NCI-H774 (cell line): ENCODE measurements around the gene BICRAL.
A peak's percentile ranks its signal among the peaks of the same experiment; 100 is the strongest.
"Not testable (repeated sequence)": the region's sequence is repeated elsewhere in the genome, so short reads cannot be mapped to it uniquely, and the experiment has no call there.

Experiments used
- DNase-seq: peaks from one replicate; lab custom pipeline; 2025; lab: John Stamatoyannopoulos, UW

The BICRAL gene

DNA sequence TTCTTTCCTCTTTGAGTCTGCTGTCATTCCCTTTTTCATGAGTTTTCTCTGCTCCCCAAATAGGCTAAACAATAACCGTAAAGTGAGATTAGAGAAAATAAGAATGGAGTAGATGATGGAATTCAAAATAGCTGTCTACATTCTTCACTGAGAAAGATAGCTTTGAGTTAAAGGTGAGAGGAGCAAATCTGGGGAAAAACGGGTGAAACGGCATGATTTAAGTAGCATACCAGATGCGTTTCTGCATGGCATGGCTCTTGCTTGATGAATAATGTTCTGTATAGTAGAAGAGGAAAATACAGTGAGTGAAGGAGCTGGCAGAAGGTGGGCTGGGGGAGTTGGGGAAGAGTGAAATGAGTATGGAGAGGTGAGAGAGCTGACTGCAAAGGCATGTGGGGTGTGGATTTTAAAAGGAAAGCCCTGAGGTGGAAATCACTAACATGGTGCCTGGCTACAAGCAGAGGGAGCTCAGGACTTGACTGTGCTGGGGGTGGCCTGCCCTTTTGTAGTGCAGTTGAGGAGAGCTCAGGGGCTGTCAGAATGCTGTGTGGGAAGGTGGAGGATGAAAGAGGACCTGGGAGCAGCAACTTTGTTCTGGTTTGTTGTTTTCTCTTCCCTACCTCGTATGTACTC is 8.8 kb downstream of the BICRAL start:
- DNase-seq, result no peak

DNA sequence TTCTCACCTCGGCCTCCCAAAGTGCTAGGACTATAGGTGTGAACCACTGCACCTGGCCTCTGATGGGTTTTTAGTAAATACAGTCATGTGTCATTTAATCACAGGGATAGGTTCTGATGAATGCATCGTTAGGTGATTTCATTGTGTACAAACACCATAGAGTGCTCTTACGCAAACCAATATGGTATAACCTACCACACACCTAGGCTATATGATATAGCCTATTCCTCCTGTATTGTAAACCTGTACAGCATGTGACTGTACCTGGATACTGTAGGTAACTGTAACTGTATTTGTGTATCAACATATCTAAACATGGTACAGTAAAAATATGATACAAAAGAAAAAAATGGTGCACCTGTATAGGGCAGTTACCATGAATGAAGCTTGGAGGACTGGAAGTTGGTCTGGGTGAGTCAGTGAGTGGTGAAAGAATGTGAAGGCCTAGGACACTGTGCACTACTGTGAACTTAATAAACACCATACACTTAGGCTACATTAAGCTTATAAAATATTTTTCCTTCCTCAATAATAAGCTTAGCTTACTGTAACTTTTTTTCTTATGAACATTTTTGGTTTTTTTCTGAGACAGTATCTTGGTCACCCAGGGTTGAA is 10.0 kb downstream of the BICRAL start:
- DNase-seq, result peak; percentile 72

- no peak for DNase-seq
Measured at GRCh38 chr6:42795651-42796050, 13.8 kb downstream of the BICRAL start.

GRCh38 chr6:42796171-42796570 is 14.3 kb downstream of the BICRAL start:
- no peak for DNase-seq

DNA sequence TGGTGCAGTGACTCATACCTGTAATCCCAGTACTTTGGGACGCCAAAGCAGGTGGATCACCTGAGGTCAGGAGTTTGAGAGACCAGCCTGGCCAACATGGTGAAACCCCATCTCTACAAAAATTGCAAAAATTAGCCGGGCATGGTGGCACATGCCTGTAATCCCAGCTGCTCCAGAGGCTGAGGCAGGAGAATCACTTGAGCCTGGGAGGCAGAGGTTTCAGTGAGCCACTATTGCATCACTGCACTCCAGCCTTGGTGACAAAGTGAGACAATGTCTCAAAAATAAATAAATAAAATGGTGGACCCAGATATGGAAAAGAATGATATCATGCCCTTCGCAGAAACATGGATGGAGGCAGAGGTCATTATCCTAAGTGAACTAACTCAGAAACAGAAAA is 15.8 kb downstream of the BICRAL start:
- DNase-seq, result not testable (repeated sequence)

DNA sequence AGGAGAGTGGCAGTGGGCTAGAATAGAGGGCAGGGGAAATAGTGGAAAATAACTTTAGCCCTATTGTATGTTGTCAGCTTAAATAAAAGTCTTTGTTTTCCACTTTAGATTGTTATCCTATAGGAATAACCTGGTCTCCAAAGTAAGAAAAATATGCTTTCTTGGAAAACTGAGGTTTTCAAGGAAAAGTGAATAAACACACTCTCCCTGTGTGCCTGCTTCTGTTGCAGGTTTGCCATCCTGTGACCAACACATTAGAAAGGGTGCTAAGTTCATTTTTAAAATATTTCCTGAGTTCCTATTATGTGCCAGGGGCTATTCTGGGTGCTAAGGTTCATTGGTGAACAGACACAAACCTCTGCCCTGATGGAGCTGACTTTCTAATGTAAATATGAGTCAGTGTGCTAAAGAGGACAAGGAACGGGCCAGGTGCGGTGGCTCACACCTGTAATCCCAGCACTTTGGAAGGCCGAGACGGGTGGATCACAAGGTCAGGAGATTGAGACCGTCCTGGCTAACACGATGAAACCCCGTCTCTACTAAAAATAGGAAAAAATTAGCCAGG is 23.5 kb downstream of the BICRAL start:
- no peak for DNase-seq

- not testable (repeated sequence) for DNase-seq
Measured at GRCh38 chr6:42806359-42806758, 24.5 kb downstream of the BICRAL start.

- no peak for DNase-seq
Measured at GRCh38 chr6:42808492-42809483, 26.9 kb downstream of the BICRAL start.

DNA sequence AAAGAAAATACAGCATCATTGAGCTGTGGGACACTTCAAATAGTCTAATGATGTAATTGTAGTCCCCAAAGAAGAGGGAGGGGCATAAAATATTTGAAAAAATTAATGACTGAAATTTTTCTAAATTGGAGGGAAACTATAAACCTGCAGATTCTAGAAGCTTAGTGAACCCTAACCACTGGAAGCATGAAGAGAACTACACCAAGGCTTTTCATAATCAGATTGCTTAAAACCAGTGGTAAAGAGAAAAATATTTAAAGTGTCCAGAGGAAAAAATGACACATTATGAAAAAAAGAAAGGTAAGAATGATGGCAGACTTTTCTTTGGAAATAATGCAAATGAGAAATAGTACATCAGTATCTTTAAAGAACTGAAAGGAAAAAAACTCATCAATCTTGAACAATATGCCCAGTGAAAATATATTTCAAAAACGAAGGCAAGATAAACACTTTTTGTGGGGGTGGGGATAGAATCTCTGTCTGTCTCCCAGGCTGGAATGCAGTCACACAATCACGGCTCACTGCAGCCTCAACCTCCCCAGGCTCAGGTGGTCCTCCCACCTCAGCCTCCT is 31.3 kb downstream of the BICRAL start:
- no peak for DNase-seq

DNA sequence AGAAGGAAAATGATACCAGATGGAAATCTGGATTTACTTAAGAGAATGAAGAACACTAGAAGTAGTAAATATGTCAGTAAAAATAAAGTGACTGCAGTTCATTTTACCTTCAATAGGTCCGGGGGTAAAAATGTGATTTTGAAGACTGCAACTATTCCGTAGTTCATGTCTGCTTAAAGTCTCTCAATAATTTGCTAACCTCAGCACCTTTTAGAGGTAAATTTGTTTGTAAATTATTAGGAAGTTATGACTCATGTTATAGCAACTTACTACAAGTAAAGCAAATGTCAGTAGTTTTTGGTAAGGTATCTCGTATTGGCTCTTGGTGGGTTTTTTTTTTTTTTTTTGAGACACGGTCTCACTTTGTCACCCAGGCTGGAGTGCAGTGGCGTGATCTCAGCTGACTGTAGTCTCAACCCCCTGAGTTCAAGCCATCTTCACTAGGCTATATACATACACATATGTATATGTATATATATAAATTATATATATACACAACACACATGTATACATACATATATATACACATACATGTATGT is 32.1 kb downstream of the BICRAL start:
- DNase-seq, result no peak

GRCh38 chr6:42815726-42816125 is 33.9 kb downstream of the BICRAL start:
- DNase-seq, result not testable (repeated sequence)

DNA sequence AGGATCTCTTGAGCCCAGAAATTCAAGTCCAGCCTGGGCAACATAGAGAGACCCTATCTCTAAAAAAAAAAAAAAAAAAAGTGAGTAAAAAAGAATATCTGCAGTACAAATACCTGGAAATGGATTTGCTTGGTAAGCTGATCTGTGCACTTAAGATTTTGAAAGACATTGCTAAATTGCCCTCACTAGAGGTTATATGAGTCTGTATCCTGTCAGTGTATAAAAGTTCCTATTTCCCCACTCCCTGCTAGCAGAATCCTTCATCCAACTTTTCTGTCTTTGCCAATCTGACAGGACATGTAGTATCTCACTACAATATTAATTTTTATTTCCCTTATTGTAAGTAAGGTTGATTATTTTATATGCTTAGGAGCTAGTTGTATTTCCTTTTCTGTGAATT is 36.1 kb downstream of the BICRAL start:
- DNase-seq, result no peak

DNA sequence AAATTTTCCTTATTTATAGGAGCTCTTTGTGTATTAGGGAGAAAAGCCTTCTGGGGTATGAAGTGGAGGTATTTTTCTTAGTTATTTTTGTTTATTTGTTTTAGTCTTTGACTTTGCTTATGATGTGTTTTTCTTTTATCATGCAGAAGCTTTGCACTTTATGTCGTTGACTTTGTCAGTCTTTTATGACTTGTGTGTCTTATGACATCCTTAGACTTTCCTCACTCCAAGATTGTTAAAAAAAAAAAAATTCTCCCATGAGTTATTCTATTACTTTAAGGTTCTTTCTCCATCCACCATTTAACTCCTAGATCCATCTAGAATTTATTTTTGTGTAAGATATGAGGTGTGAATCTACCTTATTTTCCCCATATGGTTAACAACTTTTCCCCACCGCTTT is 36.6 kb downstream of the BICRAL start:
- no peak for DNase-seq

DNA sequence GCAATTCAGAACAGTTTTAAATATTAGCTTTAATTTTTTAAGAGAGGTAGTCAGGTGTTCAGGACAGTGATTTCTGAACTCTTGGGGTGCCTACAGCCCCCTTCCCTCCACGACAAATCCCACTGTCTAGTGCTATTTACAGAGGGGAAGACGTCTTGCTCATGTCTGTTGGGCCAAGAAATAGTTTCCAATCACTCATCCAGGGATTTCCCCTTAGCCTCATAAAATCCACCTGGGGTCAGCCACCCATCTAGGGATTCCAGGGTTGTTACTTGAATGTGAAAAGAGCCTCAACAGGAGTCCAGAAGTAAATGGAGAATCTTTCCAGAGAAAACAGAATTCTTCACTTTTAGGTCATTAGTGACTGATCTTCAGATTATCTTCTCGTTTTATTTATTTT is 37.0 kb downstream of the BICRAL start:
- no peak for DNase-seq

DNA sequence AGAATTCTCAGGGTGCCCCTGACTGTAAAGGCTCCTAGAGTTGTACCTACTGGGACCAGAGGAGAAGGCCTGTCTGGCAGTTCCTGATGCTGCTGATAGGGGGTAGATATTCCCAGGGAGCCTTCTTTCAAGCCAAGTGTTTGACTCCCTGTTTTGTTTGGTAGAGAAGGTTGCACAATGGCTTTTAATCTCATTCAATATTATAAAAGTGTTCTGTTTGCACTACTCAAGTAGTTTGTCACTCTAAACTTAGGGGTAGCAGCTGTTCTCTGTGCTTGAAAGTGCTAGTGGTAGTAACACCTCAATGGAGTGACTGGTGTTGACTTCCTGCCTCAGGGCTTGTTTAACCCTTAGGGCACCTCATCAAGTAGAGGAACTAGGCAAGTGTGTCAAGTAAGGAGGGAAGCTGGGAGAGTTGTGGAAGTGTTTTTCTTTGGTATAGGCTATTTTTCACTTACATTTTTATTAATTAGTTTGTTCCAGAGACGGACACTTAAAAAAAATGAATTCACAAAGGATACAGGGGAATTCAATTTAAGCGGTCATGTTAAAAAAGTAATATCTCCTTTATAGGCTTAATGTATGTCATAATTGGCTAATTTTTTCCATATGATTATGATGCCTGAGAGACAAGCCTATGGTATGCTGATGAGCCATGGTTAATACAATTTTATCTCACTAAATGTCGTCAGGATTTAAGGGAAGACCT is 38.1 kb downstream of the BICRAL start:
- DNase-seq, result peak; percentile 63

- DNase-seq, result no peak
Measured at GRCh38 chr6:42820512-42821340, 38.9 kb downstream of the BICRAL start.

GRCh38 chr6:42821341-42821668 is 39.5 kb downstream of the BICRAL start:
- no peak for DNase-seq

GRCh38 chr6:42821846-42822245 is 40.0 kb downstream of the BICRAL start:
- no peak for DNase-seq

GRCh38 chr6:42829561-42830092 is 47.8 kb downstream of the BICRAL start:
- no peak for DNase-seq

DNA sequence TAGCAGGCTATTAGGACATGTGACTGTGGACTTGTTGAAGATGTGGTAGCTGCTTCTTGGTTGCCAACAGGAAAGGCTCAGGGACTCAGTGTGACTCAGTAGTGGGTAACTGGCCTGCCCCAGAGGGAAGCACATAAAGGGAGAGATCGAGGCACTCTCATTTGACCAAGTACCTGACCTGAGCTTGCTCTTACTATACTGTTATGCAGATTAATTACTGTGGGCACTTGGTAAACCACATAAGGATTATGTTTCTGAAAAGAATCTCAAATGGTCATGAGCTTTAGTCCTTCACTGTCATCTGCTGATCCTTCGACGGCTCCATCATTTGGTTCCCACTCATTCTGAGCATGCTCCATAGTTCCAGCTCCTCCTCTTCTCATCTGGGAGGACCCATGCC is 49.4 kb downstream of the BICRAL start:
- DNase-seq, result no peak
